G401.6 (cell line): ENCODE data around the gene MARK2.
"Not testable (repeated sequence)": the region's sequence is repeated elsewhere in the genome, so short reads cannot be mapped to it uniquely, and the experiment has no call there.

Experiments used
- FAIRE-seq: peaks from 2 replicates; lab custom pipeline; 2012; peaks lifted over from hg19 to GRCh38; lab: Jason Lieb, UNC

MARK2 gene

GRCh38 chr11:63854696-63855095, 15.8 kb downstream of the MARK2 start:
- no peak for FAIRE-seq

DNA sequence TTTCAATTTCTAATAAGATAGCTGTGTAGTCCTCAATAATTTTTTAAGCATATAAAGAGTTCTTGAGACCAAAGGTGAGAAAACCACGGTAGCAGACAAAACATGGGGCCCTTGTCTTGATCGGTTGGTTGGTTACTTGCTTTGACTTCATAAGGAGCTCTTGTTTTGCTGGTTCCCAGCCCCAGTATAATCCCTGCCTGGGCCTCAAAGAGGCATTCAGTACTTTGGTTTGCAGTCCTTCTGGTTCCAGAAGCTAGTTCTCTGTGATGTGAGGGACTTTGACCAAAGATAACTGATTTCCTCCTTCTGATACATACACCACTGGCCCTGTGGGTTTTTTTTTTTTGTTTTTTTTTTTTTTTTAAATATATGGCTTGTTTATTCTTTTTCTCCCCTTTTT, 17.1 kb downstream of the MARK2 start:
- FAIRE-seq, result no peak

- no peak for FAIRE-seq
Measured at GRCh38 chr11:63858628-63859550, 20.0 kb downstream of the MARK2 start.

- no peak for FAIRE-seq
Measured at GRCh38 chr11:63862923-63863322, 24.0 kb downstream of the MARK2 start.

- not testable (repeated sequence) for FAIRE-seq
Measured at GRCh38 chr11:63863620-63864019, 24.7 kb downstream of the MARK2 start.

GRCh38 chr11:63866211-63866610, 27.3 kb downstream of the MARK2 start:
- no peak for FAIRE-seq

DNA sequence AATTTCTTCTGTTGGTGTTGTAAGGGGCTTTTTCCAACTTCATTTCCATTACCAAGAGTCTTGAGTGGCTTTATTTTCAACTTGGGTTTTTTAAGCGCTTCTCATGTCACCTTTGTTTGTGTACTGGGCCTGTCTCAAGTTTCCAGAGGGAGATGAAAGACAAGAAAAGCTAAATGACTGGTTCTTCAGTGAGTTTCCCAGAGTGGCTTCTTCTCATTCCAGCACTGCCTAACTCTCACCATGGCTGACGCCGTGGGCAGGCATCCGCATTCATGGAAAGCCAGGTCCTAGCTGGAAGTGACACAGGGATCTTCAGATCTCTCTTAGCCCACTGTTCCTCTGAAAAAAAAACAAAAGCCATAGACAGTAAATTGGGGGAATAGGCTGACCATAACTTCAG, 28.6 kb downstream of the MARK2 start:
- FAIRE-seq, result no peak

GRCh38 chr11:63868399-63869064, 29.6 kb downstream of the MARK2 start:
- no peak for FAIRE-seq

- no peak for FAIRE-seq
Measured at GRCh38 chr11:63869171-63869591, 30.3 kb downstream of the MARK2 start.

- FAIRE-seq, result no peak
Measured at GRCh38 chr11:63869683-63870082, 30.8 kb downstream of the MARK2 start.

DNA sequence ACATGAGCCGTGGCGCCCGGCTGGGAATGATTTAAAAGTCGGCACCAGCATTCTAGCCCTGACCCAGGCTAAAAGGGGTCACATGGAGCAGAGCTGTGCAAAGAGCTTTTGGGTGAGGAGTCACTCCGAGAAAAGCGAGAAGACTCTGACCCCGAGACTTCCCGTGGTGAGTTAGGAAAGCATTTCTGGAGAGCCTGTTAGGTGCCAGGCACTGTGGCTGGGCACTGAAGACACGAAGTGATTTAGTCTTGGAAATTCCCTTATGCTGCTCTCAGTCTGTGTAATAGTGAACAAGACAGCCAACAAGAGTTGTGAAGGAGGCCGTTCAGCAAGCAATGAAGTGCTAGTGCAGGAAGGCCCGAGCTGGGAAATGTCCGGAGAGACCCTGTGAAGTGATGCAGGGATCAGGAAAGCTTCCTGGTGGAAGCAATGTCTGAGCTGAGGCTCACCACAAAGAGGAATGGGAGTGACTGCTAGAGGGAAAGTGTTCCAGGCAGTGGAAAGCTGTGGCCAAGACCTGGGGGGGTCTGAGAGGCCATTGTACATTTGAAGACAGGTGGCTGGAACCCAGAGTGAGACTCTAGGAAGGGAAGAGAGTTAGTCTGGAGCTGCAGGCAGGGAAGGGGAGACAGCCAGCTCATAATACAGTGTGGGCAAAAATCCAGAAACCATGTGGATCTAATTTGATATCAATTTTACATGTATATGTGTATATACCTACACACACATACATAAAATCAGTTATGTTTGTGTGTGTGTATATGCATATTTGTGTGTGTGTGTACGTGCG, 31.6 kb downstream of the MARK2 start:
- FAIRE-seq, result no peak

DNA sequence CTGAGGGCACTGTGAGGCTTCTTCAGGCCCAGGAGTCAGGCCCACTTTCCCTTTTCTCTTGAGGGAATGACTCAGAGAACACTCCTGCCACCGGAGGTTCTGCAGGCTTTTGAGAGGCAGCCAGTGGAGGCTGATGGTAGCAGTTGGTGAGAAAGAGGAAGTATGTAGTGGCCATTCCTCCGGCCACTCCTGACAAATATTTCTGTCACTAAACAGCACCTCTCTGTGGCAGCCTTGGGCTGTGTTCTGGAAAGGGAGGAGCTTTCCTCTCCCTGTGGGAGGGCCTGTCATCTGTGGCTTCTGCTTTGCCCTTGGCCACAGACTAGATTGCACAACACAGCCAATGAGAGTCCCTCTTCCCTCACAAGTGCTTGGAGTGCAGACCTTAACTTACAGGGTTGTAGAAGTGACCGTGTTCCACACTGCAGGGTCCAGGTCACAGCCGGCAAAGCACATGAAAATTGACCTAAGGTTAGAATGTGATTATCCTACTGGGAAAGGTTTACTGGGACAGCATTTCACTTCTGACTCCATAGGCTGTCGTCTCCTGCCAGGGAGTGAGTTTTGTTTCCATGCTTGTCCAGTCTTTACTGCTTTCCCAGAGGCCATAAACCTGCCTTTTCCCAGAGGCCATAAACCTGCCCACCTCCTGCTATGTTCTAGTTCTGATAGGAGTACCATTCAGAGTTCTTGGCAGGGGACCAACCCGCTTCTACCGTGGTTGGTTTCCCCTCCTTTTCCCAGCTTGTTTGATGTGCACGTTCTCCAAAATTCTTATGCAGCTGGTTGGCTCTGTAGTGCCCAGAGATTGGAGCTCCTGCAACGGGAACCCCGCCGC, 33.3 kb downstream of the MARK2 start:
- no peak for FAIRE-seq

DNA sequence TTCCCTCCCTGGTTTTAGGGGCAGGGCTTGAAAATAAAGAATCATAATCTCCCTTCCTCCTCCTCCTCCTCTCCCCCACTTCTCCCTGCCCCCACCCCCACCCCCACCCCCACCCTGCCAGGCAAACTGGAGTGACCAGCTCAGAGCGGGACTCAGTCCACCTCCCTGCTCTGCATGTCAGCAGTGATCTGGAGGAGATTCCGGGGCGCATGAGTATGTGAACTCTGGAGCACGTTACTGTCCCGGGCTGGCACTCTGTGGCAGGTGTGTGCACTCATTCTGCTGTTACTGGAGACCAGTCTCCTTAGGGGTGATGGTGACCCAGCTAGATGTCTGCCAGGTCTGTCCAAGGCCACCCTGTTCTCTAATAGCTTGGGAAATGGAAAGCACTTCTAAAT, 33.9 kb downstream of the MARK2 start:
- FAIRE-seq, result no peak

GRCh38 chr11:63873311-63873710, 34.4 kb downstream of the MARK2 start:
- no peak for FAIRE-seq

DNA sequence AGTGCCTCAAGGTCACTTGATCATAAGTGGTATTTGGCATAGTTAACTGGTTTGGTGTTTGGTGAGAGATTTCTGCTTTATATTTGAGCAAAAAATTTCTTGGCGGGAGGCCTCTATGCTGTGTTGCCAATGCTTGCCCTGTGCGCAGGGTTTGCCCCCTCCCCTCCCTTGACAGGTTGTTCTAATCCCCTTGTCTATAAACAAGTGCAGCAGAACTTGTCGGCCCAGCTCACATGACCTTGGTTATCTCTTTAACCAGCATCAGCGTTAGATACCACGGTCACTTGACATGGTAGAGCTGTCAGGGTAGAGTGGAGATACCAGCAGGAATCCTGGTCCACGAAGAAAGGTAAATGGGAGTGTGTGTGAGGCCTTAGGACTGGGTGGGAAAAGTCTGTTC, 35.6 kb downstream of the MARK2 start:
- no peak for FAIRE-seq

GRCh38 chr11:63875506-63876065, 36.7 kb downstream of the MARK2 start:
- FAIRE-seq, result no peak

DNA sequence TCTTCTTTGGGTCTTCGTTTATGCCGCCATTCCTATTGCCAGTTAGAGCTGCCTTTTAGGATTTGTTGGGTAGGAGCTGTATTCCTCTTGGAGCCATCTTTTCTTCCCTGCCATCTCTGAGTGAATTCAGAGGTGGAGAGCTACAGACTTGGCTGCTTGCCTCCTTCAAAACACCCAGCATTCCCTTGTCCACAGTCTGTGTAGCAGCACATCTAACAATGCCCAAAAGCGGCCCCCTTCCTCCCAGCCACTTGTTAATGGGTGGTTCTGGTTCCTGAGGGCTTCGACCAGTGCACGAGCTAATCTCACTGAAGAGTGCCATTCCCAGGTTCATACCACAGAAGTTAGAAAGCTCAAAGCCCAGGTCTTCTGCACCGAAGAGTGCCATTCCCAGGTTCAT, 37.7 kb downstream of the MARK2 start:
- FAIRE-seq, result no peak

DNA sequence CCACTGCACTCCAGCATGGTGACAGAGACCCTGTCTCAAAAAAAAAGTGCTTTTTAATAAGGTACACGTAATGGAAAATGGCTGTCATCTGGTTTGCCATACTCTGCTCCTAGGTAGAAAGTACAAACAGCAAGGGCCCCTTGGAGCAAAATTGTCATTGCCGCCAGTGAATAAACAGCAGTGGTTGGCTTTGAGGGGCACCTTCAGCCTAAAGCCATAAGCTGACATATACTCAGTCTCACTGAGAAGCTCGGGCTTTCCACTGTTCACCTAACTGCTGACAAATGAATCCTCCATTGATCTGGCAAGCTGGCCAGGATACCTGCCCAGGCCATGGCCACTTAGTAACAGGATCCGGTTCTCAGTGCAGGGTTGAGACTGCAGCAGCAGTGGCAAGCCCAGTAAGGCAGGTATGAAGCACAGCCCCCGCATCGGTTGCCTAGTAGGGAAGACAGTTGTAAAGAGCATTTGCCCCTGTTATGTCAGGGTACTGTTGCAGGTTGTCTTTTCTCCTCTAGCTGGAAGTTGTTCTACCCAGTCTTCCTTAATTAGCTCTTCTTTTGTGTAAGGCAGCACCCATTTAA, 38.8 kb downstream of the MARK2 start:
- FAIRE-seq, result no peak

GRCh38 chr11:63879598-63880402, 40.9 kb downstream of the MARK2 start:
- FAIRE-seq, result no peak

DNA sequence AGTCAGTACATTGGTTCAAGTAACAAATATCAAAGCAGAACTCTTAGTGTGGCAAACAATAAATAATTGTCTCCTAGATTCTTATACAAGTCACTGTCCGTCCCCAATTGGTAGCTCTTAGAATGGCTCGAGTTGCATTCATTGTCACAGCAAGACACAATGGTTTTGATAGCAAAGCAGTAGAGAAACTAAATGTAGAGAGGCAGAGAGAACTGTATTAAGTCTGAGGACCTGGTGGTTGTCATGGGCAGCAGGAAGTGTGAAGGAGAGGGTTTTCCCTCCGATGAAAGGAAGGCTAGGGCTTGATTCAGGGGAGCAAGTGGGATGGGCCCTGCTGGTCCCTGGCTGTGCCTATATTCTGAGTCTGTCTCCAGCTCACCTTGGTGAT, 41.5 kb downstream of the MARK2 start:
- FAIRE-seq, result no peak
